ENCODE measurements around the gene ARSG.
"Not testable (repeated sequence)": the region's sequence is repeated elsewhere in the genome, so short reads cannot be mapped to it uniquely, and the experiment has no call there.

ARSG gene

GRCh38 chr17:68308486-68308885 lies 17.2 kb downstream of the ARSG start:
- DNase-seq: not testable (repeated sequence)

GRCh38 chr17:68309066-68309670 lies 17.9 kb downstream of the ARSG start:
- not testable (repeated sequence) for DNase-seq

GRCh38 chr17:68310152-68310551 lies 18.9 kb downstream of the ARSG start:
- no peak for DNase-seq

- no peak for DNase-seq
Measured at GRCh38 chr17:68314916-68315535, 23.7 kb downstream of the ARSG start.

GRCh38 chr17:68315930-68316329 lies 24.6 kb downstream of the ARSG start:
- no peak for DNase-seq

- DNase-seq: no peak
Measured at GRCh38 chr17:68317458-68317857, 26.2 kb downstream of the ARSG start.

GRCh38 chr17:68318103-68318991 lies 27.1 kb downstream of the ARSG start:
- DNase-seq: peak; percentile 87

GRCh38 chr17:68319410-68320162 lies 28.3 kb downstream of the ARSG start:
- DNase-seq: no peak

GRCh38 chr17:68320311-68320865 lies 29.1 kb downstream of the ARSG start:
- DNase-seq: no peak

- DNase-seq: no peak
Measured at GRCh38 chr17:68320943-68321555, 29.8 kb downstream of the ARSG start.

- no peak for DNase-seq
Measured at GRCh38 chr17:68321556-68321954, 30.3 kb downstream of the ARSG start.

GRCh38 chr17:68322630-68323029 lies 31.3 kb downstream of the ARSG start:
- DNase-seq: no peak

- DNase-seq: no peak
Measured at GRCh38 chr17:68324114-68324513, 32.8 kb downstream of the ARSG start.

- DNase-seq: no peak
Measured at GRCh38 chr17:68324654-68325336, 33.5 kb downstream of the ARSG start.

- DNase-seq: no peak
Measured at GRCh38 chr17:68325961-68326360, 34.7 kb downstream of the ARSG start.

GRCh38 chr17:68326681-68327080 lies 35.4 kb downstream of the ARSG start:
- DNase-seq: no peak

GRCh38 chr17:68327823-68328557 lies 36.7 kb downstream of the ARSG start:
- DNase-seq: no peak

- DNase-seq: peak; percentile 44
Measured at GRCh38 chr17:68328676-68329075, 37.4 kb downstream of the ARSG start.

GRCh38 chr17:68329331-68329730 lies 38.0 kb downstream of the ARSG start:
- DNase-seq: no peak

GRCh38 chr17:68331932-68332331 lies 40.6 kb downstream of the ARSG start:
- not testable (repeated sequence) for DNase-seq

- DNase-seq: peak; percentile 31
Measured at GRCh38 chr17:68334393-68334792, 43.1 kb downstream of the ARSG start.
